Cardiac muscle cell (in vitro differentiated cells and primary cell): ENCODE measurements around the gene APOE. TPM values are rescaled to one million over a fixed set of nuclear protein-coding genes. Genes with fewer than 3 reads are reported as not detected.
"Not testable (repeated sequence)": the region's sequence is repeated elsewhere in the genome, so short reads cannot be mapped to it uniquely, and the experiment has no call there.

Experiments
- DNase-seq, 2 donors: peaks; one replicate each; pipeline versions ENCODE4 v3.0.0 to v3.0.0-alpha.2; 2010 to 2017; ENCODE audit warnings: low read depth in 1 of 2, low spot score in 1 of 2
- H3K27ac ChIP-seq: fragments of 200-600 bp; sonication (generic); 2 replicates; pipeline ENCODE4 v1.5.1; 2016
- H3K27me3 ChIP-seq: fragments of 200-600 bp; sonication (generic); 2 replicates; pipeline ENCODE4 v1.6.0; 2016; ENCODE audit warnings: control low read depth
- H3K36me3 ChIP-seq: fragments of 200-600 bp; sonication (generic); 2 replicates; pipeline ENCODE4 v1.5.1; 2016; ENCODE audit warnings: control low read depth
- H3K4me1 ChIP-seq: fragments of 200-600 bp; sonication (generic); 2 replicates; pipeline ENCODE4 v1.8.1; 2017; ENCODE audit warnings: low read depth, mild to moderate bottlenecking, mixed run types
- H3K4me3 ChIP-seq: fragments of 200-600 bp; sonication (generic); 2 replicates; pipeline ENCODE4 v1.5.1; 2016; ENCODE audit warnings: mild to moderate bottlenecking
- H3K9me3 ChIP-seq: fragments of 200-600 bp; sonication (generic); 2 replicates; pipeline ENCODE4 v1.5.1; 2017; ENCODE audit warnings: low read depth, mild to moderate bottlenecking, control low read depth
- polyA plus RNA-seq: library from polyadenylated mRNA; unstranded; fragments of >200 nt; fragmentation: Nextera tagmentation; extraction: Ambion mirVana; gene quantifications from 2 replicates; pipeline ENCODE4 v1.2.1, GENCODE V29; 2016
- total RNA-seq: library from RNA; depleted of rRNA; stranded (reverse); fragments of >200 nt; gene quantifications from 2 replicates; pipeline ENCODE4 v1.2.3, GENCODE V29; 2016
- TF ChIP-seq, protein P1 (sequence below): IDR thresholded peaks from 2 replicates; pipeline ENCODE4 v1.5.1; 2012; ENCODE audit warnings: low read depth, mild to moderate bottlenecking, low read length

Gene APOE
- total and polyA plus RNA-seq, 2 experiments from 2014 or later: 749 to 908 TPM

DNA sequence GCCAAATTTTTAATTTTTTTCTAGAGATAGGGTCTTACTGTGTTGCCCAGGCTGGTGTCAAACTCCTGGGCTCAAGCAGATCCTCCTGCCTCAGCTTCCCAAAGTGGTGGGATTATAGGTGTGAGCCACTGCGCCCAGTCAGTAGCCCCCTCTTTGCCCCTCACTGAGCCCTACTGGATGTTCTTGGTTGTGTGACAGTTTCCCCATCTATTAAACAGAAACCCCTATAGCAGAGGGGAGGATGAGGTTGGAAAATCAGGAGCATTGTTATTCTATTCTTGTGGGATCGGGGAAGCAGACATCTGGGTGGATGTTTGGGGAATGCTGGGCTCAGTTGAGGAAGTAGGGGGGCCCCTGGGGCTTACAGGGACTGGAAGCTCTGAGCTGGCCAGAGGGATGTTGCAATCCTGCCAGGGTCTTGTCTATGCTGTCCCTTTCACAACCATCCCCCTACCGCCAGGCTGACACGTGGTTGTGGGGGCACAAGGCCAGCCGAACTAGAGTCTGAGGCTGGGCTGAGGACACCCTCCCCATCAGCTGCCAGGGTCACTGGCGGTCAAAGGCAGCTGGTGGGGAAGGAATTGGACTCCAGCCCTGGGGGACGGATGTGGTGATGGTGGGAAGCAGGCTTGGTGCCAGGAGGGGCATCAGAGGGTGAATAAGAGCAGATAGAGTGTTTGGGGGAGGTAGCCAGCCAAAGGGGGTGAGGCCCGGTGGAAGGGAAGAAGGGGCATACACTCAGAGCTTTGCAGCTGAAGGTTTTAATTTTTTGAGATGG, 19.7 kb downstream of the APOE start:
- H3K36me3 ChIP-seq: no peaks in the 10 kb centered on the region
- no peaks in the 10 kb centered on the region for H3K27me3 ChIP-seq
- DNase-seq: peak in 1 of 2 donors; percentile 95
- TF ChIP-seq, protein P1, sequence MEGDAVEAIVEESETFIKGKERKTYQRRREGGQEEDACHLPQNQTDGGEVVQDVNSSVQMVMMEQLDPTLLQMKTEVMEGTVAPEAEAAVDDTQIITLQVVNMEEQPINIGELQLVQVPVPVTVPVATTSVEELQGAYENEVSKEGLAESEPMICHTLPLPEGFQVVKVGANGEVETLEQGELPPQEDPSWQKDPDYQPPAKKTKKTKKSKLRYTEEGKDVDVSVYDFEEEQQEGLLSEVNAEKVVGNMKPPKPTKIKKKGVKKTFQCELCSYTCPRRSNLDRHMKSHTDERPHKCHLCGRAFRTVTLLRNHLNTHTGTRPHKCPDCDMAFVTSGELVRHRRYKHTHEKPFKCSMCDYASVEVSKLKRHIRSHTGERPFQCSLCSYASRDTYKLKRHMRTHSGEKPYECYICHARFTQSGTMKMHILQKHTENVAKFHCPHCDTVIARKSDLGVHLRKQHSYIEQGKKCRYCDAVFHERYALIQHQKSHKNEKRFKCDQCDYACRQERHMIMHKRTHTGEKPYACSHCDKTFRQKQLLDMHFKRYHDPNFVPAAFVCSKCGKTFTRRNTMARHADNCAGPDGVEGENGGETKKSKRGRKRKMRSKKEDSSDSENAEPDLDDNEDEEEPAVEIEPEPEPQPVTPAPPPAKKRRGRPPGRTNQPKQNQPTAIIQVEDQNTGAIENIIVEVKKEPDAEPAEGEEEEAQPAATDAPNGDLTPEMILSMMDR: no peak
- no peak overlapping the region for H3K27ac ChIP-seq
- no peaks in the 10 kb centered on the region for H3K9me3 ChIP-seq
- no peak overlapping the region for H3K4me3 ChIP-seq
- H3K4me1 ChIP-seq: peaks cover 3% of the 10 kb centered on the region

DNA sequence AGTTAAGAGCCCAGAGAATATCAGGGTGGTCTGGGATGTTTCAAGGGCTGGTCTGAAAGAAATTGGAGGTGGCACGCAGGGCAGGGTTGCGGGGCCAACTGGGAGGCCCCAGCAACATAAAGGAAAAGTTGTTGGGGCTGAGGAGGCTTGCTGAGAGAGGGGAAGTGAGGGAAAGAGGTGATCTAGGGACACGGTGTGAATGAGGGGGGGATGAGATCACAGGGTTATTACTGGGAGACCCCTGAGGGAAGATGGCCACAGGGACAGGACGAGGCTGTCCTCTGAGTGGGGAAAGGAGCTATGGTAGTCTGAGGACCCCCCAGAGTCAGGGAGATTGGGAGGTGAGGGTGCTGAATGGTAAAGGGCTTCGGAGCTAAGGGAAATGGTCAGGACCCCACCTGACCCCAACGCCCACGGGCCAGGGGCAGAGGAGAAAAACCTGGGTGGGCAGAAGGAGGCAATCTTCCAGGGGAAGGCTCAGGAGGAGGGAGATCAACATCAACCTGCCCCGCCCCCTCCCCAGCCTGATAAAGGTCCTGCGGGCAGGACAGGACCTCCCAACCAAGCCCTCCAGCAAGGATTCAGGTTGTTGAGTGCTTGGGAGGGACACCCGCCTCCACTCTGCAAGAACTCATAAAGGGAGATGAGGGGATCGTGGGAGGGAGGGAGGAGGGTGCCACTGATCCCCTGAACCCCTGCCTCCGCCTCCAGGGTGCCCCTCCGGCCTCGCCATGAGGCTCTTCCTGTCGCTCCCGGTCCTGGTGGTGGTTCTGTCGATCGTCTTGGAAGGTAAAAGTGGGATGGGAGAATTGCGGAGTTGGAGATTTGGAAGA, 20.9 kb downstream of the APOE start:
- not testable (repeated sequence) for DNase-seq, H3K27me3 ChIP-seq, H3K9me3 ChIP-seq, H3K4me1 ChIP-seq, H3K27ac ChIP-seq, H3K36me3 ChIP-seq, H3K4me3 ChIP-seq

DNA sequence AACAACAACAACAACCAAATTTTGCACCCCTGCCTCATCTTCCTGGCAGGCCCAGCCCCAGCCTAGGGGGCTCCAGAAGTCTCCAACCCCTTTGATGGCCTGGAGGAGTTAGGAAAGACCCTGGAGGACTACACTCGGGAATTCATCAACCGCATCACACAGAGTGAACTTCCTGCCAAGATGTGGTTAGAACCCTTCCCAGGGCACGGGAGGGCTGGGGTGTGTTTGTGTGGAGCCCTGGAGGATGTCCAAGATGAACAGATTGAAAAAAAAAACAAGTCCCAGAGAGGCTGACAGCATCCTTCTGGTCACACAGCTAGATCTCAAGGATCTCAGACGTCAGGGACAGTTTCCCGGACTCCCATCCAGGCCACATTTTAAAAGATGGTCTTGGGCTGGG, 22.1 kb downstream of the APOE start:
- H3K36me3 ChIP-seq: no peaks in the 10 kb centered on the region
- no peaks in the 10 kb centered on the region for H3K27me3 ChIP-seq
- TF ChIP-seq, protein P1: no peak
- DNase-seq: peak in 1 of 2 donors; percentile 96
- H3K9me3 ChIP-seq: no peaks in the 10 kb centered on the region
- H3K4me3 ChIP-seq: no peak overlapping the region
- no peaks in the 10 kb centered on the region for H3K4me1 ChIP-seq
- H3K27ac ChIP-seq: no peak overlapping the region

DNA sequence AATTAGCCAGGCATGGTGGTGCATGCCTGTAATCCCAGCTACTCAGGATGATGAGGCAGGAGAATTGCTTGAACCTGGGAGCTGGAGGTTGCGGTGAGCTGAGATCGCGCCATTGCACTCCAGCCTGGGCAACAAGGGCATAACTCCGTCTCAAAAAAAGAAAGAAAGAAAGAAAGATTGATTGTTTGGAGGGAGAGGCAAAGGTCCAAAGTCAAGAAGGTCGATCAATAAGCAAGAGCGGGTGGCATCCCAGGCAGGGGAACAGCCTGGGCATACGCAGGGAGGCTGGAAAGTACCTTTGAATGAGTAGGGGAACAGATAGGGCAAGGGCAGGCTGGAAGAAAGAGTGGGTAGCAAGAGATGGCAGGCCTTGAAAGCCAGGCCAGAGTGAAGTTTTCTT, 24.5 kb downstream of the APOE start:
- Histone ChIP-seq H3K27ac (no peak overlapping the region), H3K4me3 (no peak overlapping the region), H3K36me3 (no peaks in the 10 kb centered on the region), H3K9me3 (no peaks in the 10 kb centered on the region), H3K4me1 (no peaks in the 10 kb centered on the region), H3K27me3 (no peaks in the 10 kb centered on the region)
- DNase-seq: no peak
- TF ChIP-seq, protein P1: no peak

DNA sequence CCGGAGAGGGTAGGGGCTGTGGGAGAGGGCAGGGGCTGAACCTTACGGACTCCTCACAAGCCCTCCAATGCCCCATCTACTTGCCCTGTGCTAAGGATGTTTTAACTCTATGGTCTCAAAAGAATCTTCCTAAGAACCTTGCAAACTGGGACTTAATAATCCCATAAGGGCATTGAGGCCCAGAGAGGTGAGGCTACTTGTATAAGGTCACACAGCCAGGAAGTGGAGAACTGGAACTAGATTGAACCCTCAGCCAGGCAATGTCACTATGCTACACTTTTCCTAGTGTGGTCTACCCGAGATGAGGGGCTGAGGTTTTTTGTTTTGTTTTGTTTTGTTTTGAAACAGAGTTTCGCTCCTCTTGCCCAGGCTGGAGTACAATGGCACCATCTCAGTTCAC, 25.9 kb downstream of the APOE start:
- Histone ChIP-seq H3K4me1 (no peaks in the 10 kb centered on the region), H3K9me3 (no peaks in the 10 kb centered on the region), H3K36me3 (no peaks in the 10 kb centered on the region), H3K4me3 (no peak overlapping the region), H3K27me3 (no peaks in the 10 kb centered on the region), H3K27ac (no peak overlapping the region)
- TF ChIP-seq, protein P1: no peak
- DNase-seq: no peak

DNA sequence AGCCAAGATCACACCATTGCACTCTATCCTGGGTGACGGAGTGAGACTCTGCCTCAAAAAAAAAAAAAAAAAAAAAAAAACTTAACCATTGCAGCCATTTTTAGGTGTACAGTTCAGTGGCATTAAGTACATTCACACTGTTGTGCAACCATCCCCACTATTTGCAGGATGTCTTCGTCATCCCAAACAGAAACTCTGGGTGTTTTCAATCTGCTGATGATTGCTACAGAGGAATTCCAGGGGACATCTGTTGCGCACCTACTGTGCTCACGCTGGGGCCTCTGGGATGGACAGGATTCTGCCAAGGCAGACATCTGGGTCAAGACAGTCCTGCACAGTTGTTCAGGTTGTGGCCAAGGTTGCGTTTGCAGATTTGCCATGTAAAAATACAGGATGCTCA, 34.1 kb downstream of the APOE start:
- H3K4me3 ChIP-seq: no peak overlapping the region
- H3K4me1 ChIP-seq: no peaks in the 10 kb centered on the region
- no peak overlapping the region for H3K27ac ChIP-seq
- H3K9me3 ChIP-seq: no peaks in the 10 kb centered on the region
- H3K27me3 ChIP-seq: no peaks in the 10 kb centered on the region
- peak in 1 of 2 donors; percentile 63 for DNase-seq
- TF ChIP-seq, protein P1: no peak
- H3K36me3 ChIP-seq: no peaks in the 10 kb centered on the region
